Epithelial cell of proximal tubule (primary cell): ENCODE data around the gene CXCL10. TPM values are rescaled to one million over a fixed set of nuclear protein-coding genes. Genes with fewer than 3 reads are reported as not detected.
"Not testable (repeated sequence)": the region's sequence is repeated elsewhere in the genome, so short reads cannot be mapped to it uniquely, and the experiment has no call there.

ENCODE experiments used
- DNase-seq: peaks from one replicate; pipeline ENCODE4 v3.0.0-alpha.2; 2011; ENCODE audit warnings: low read depth
- H3K4me3 ChIP-seq: 2 replicates; pipeline ENCODE4 v1.5.1; 2011; ENCODE audit warnings: low read depth, mild to moderate bottlenecking, low read length
- total RNA-seq: library from RNA; depleted of rRNA; stranded (reverse); fragments of >200 nt; gene quantifications from 2 replicates; pipeline ENCODE4 v1.2.3, GENCODE V29; 2015
- TF ChIP-seq, protein P1 (sequence below): conservative IDR thresholded peaks from 2 replicates; pipeline ENCODE4 v1.5.1; 2012; ENCODE audit warnings: low read depth, mild to moderate bottlenecking, low read length

The CXCL10 gene
- total RNA-seq, 1 donor from 2014 or later, result 0.29 TPM

DNA sequence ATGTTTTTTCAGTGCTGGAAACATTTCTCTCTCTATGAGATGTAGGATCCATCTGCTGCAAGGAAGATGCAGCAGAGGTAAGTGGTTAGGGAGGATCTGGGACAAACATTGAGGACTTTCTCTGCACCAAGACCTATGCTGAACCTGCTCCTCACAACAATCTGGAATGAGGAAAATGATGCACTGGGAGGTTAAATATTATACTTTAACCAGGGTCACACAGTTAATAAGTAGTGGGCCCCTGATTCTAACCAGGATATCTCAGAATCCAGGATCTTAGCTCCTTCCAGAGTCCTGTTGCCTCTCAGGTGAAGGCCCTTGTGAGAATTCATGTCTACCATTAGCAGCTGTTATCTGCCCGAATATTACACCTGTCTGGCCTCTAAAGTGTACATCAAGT lies 23.0 kb downstream of the CXCL10 start:
- no peak for DNase-seq
- TF ChIP-seq, protein P1, sequence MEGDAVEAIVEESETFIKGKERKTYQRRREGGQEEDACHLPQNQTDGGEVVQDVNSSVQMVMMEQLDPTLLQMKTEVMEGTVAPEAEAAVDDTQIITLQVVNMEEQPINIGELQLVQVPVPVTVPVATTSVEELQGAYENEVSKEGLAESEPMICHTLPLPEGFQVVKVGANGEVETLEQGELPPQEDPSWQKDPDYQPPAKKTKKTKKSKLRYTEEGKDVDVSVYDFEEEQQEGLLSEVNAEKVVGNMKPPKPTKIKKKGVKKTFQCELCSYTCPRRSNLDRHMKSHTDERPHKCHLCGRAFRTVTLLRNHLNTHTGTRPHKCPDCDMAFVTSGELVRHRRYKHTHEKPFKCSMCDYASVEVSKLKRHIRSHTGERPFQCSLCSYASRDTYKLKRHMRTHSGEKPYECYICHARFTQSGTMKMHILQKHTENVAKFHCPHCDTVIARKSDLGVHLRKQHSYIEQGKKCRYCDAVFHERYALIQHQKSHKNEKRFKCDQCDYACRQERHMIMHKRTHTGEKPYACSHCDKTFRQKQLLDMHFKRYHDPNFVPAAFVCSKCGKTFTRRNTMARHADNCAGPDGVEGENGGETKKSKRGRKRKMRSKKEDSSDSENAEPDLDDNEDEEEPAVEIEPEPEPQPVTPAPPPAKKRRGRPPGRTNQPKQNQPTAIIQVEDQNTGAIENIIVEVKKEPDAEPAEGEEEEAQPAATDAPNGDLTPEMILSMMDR, result no peak
- no peak overlapping the region for H3K4me3 ChIP-seq

DNA sequence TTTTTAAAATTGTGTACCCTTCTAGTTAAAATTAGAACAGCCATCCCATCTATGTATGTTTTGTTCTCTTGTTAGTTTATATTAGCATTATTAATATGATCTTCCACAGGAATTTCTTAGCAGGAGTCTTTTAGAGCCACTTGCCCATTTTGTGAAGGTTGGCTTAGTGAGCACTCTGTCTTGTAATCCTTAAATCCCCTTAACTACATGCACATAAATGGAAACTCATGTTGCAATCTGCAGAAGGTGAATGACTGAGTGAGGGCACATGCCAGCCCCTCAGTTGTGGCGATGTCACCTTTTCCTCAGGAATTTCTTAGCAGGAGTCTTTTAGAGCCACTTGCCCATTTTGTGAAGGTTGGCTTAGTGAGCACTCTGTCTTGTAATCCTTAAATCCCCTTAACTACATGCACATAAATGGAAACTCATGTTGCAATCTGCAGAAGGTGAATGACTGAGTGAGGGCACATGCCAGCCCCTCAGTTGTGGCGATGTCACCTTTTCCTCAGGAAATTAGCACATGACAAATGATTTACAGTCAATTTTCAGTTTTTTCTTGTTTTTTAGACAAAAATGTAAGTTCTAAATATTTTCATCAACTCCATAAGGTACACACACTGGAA lies 24.7 kb downstream of the CXCL10 start:
- H3K4me3 ChIP-seq, DNase-seq: not testable (repeated sequence)

DNA sequence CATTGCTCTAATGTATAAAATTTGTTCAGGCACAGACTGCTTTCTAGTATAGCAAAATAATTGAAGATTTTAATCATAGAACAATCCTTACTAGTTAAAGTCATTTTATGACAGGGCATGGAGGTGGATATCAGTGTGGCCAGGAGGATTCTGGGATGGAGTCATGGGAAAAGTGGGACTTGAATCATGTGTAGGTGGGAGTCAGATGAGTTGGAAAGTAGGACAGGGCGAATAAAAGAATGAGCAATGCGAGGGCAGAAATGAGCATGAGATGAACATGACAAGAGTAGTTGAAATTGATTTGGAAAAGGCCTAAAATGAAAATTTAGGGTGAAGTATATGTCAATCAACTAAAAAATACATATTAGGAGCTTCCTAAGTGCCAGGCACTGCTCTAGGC lies 25.4 kb downstream of the CXCL10 start:
- DNase-seq, result no peak
- TF ChIP-seq, protein P1, result no peak
- H3K4me3 ChIP-seq, result no peak overlapping the region

DNA sequence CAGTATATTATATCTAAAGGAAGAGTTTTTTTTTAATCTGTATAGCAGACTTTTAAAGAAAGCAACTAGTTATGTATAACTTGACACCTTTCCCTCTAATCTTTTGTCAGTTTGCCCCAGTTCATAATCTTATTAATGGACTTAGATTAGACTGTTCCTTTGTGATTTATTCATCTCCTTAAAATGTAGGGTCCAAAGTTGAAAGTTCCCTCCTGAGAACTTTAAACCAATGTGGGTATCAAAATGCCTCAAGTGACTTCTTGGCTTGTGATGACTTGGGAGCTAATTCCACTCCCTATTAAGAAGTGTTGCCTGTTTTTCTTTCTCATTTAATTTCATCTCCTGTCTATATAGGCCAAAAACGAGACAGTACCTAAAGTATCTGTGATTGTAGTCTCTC lies 26.2 kb downstream of the CXCL10 start:
- no peak overlapping the region for H3K4me3 ChIP-seq
- TF ChIP-seq, protein P1, result no peak
- no peak for DNase-seq

DNA sequence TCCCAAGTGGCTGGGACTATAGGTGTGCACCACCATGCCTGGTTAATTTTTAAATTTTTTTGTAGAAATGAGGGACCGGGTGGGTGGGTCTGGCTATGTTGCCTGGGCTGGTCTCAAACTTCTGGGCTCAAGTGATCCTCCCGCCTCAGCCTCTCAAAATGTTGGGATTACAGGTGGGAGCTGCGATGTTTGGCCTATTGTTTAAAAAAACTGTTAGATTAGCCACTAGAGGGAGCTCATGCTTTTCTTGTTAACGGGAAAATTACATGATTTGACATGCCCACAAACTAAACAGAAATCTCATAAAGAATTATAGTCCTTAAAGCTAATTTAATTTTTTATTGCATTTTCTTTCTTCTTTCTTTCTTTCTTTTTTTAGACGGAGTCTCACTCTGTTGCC lies 27.6 kb downstream of the CXCL10 start:
- H3K4me3 ChIP-seq, result no peak overlapping the region
- DNase-seq, result no peak
- TF ChIP-seq, protein P1, result peak; percentile 67

DNA sequence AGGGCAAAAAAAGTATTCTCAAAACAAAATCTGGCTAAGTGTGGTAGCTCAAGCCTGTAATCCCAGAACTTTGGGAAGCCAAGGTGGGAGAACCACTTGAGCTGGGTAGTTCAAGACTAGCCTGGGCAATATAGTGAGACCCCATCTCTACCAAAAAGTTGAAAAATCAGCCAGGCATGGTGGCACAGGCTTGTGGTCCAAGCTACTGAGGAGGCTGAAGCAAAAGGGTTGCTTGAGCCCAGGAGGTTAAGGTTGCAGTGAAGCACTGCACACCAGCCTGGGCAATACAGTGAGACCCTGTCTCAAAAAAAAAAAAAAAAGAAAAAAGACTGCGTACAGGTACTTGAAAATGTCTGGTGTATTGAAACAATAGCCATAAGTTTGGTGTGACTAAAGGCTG lies 30.8 kb downstream of the CXCL10 start:
- DNase-seq, result no peak
- H3K4me3 ChIP-seq, result no peak overlapping the region
- TF ChIP-seq, protein P1, result no peak

DNA sequence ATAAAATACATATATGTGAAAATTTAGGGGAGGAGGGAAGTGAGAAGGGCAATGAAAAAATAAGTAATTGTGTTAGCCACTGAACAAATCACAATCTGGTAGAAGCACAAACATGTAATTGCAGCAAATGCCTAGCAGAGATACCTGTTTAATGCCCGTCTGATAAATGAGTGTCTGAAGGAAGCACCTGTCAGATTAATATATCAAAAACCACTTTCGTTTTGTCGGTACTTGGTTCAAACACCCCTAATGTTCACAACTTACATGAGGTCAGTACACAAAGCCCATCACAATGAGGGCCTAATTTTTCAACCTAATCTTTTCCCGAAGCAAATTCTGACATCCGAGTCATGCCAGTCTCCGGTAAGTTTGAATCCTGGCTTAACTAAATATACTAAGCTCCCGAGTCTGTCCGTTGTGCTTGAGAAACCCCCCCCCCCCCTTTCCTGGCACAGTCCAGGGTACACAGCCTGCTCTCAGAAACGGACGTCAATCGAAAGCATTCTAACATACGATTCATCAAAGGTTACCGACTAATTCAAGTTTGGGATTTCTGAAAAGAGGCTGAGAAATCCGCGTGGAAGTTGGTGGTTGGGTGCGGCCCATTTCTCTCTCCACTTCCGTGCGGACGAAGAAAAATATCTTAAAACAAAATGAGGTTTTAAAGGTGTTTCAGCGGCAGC lies 33.3 kb downstream of the CXCL10 start:
- H3K4me3 ChIP-seq, result peak overlapping the region; percentile 59
- TF ChIP-seq, protein P1, result no peak
- DNase-seq, result no peak
